Measurements from ENCODE around the gene DNAJA3.

The DNAJA3 gene

GRCh38 chr16:4425378-4426020 lies at the start of gene DNAJA3:
DNAJA3 (plus strand) TSS chr16:4425868; CDS start chr16:4425882, 14 bp downstream.
- peak; percentile 96 for DNase-seq

- DNase-seq: no peak
Measured at GRCh38 chr16:4376126-4376892, 49.4 kb upstream of the DNAJA3 start.

GRCh38 chr16:4376893-4377572 lies 48.6 kb upstream of the DNAJA3 start:
- no peak for DNase-seq

- DNase-seq: peak; percentile 11
Measured at GRCh38 chr16:4377573-4378154, 48.0 kb upstream of the DNAJA3 start.

- DNase-seq: no peak
Measured at GRCh38 chr16:4378161-4378666, 47.5 kb upstream of the DNAJA3 start.

GRCh38 chr16:4378999-4379690 lies 46.5 kb upstream of the DNAJA3 start:
- no peak for DNase-seq

- DNase-seq: no peak
Measured at GRCh38 chr16:4380119-4381063, 45.3 kb upstream of the DNAJA3 start.

GRCh38 chr16:4381072-4381934 lies 44.4 kb upstream of the DNAJA3 start:
- DNase-seq: no peak

GRCh38 chr16:4381935-4382794 lies 43.5 kb upstream of the DNAJA3 start:
- DNase-seq: no peak

GRCh38 chr16:4382795-4383357 lies 42.8 kb upstream of the DNAJA3 start:
- DNase-seq: no peak

- no peak for DNase-seq
Measured at GRCh38 chr16:4383591-4384444, 41.9 kb upstream of the DNAJA3 start.

GRCh38 chr16:4384509-4384942 lies 41.1 kb upstream of the DNAJA3 start:
- no peak for DNase-seq

GRCh38 chr16:4385066-4385788 lies 40.4 kb upstream of the DNAJA3 start:
- no peak for DNase-seq

- no peak for DNase-seq
Measured at GRCh38 chr16:4385789-4386450, 39.7 kb upstream of the DNAJA3 start.

GRCh38 chr16:4386451-4386805 lies 39.2 kb upstream of the DNAJA3 start:
- DNase-seq: no peak

GRCh38 chr16:4386951-4387565 lies 38.6 kb upstream of the DNAJA3 start:
- no peak for DNase-seq

All from NCI-H82 (cell line).